IPS-15b (cell line): Measurements from ENCODE around the gene FGFR3.
A peak's percentile ranks its signal among the peaks of the same experiment; 100 is the strongest.

Experiments used
- H3K27me3 ChIP-seq: one replicate; pipeline ENCODE4 v1.6.1; 2013; ENCODE audit warnings: low read length; ENCODE audit not compliant: control insufficient read depth, insufficient read depth
- H3K36me3 ChIP-seq: one replicate; pipeline ENCODE4 v1.6.1; 2013; ENCODE audit warnings: low read length; ENCODE audit not compliant: control insufficient read depth, insufficient read depth
- H3K4me1 ChIP-seq: one replicate; pipeline ENCODE4 v1.6.1; 2013; ENCODE audit warnings: mild to moderate bottlenecking, low read length; ENCODE audit not compliant: control insufficient read depth, insufficient read depth
- H3K4me3 ChIP-seq: one replicate; pipeline ENCODE4 v1.5.1; 2013; ENCODE audit warnings: low read depth, low read length
- H3K9ac ChIP-seq: one replicate; pipeline ENCODE4 v1.6.1; 2013; ENCODE audit warnings: low read depth, mild to moderate bottlenecking, low read length
- H3K9me3 ChIP-seq: one replicate; pipeline ENCODE4 v1.6.1; 2013; ENCODE audit warnings: mild to moderate bottlenecking, low read length; ENCODE audit not compliant: control insufficient read depth, insufficient read depth

Gene FGFR3

GRCh38 chr4:1775731-1776500 lies 17.2 kb upstream of the FGFR3 start:
- H3K9ac ChIP-seq: no peak overlapping the region
- no peaks in the 10 kb centered on the region for H3K9me3 ChIP-seq
- no peak overlapping the region for H3K4me3 ChIP-seq
- no peaks in the 10 kb centered on the region for H3K36me3 ChIP-seq
- H3K4me1 ChIP-seq: peaks cover 8% of the 10 kb centered on the region
- H3K27me3 ChIP-seq: no peaks in the 10 kb centered on the region

- H3K9me3 ChIP-seq: no peaks in the 10 kb centered on the region
- no peaks in the 10 kb centered on the region for H3K27me3 ChIP-seq
- H3K9ac ChIP-seq: no peak overlapping the region
- H3K36me3 ChIP-seq: no peaks in the 10 kb centered on the region
- no peak overlapping the region for H3K4me3 ChIP-seq
- peaks cover 8% of the 10 kb centered on the region for H3K4me1 ChIP-seq
Observed at GRCh38 chr4:1776521-1777161, 16.5 kb upstream of the FGFR3 start.

- Histone ChIP-seq H3K36me3 (no peaks in the 10 kb centered on the region), H3K9ac (no peak overlapping the region), H3K4me3 (peak overlapping the region; percentile 1), H3K4me1 (peaks cover 8% of the 10 kb centered on the region), H3K9me3 (no peaks in the 10 kb centered on the region), H3K27me3 (no peaks in the 10 kb centered on the region)
Observed at GRCh38 chr4:1777822-1778641, 15.1 kb upstream of the FGFR3 start.

- Histone ChIP-seq H3K9me3 (no peaks in the 10 kb centered on the region), H3K27me3 (no peaks in the 10 kb centered on the region), H3K36me3 (no peaks in the 10 kb centered on the region), H3K4me3 (no peak overlapping the region), H3K9ac (no peak overlapping the region), H3K4me1 (peaks cover 8% of the 10 kb centered on the region)
Observed at GRCh38 chr4:1778642-1779392, 14.3 kb upstream of the FGFR3 start.

- no peaks in the 10 kb centered on the region for H3K27me3 ChIP-seq
- H3K36me3 ChIP-seq: no peaks in the 10 kb centered on the region
- no peaks in the 10 kb centered on the region for H3K9me3 ChIP-seq
- H3K9ac ChIP-seq: no peak overlapping the region
- no peak overlapping the region for H3K4me3 ChIP-seq
- H3K4me1 ChIP-seq: peaks cover 8% of the 10 kb centered on the region
Observed at GRCh38 chr4:1779588-1780382, 13.3 kb upstream of the FGFR3 start.

- H3K27me3 ChIP-seq: no peaks in the 10 kb centered on the region
- H3K9me3 ChIP-seq: no peaks in the 10 kb centered on the region
- no peak overlapping the region for H3K9ac ChIP-seq
- H3K4me3 ChIP-seq: no peak overlapping the region
- H3K36me3 ChIP-seq: no peaks in the 10 kb centered on the region
- H3K4me1 ChIP-seq: peaks cover 8% of the 10 kb centered on the region
Observed at GRCh38 chr4:1780435-1780834, 12.7 kb upstream of the FGFR3 start.

GRCh38 chr4:1783015-1783414 lies 10.1 kb upstream of the FGFR3 start:
- no peaks in the 10 kb centered on the region for H3K4me1 ChIP-seq
- H3K9ac ChIP-seq: no peak overlapping the region
- H3K36me3 ChIP-seq: no peaks in the 10 kb centered on the region
- no peak overlapping the region for H3K4me3 ChIP-seq
- no peaks in the 10 kb centered on the region for H3K9me3 ChIP-seq
- H3K27me3 ChIP-seq: no peaks in the 10 kb centered on the region

- Histone ChIP-seq H3K9ac (no peak overlapping the region), H3K4me1 (no peaks in the 10 kb centered on the region), H3K27me3 (no peaks in the 10 kb centered on the region), H3K4me3 (no peak overlapping the region), H3K36me3 (no peaks in the 10 kb centered on the region), H3K9me3 (no peaks in the 10 kb centered on the region)
Observed at GRCh38 chr4:1783970-1784369, 9.1 kb upstream of the FGFR3 start.

GRCh38 chr4:1784395-1784788 lies 8.7 kb upstream of the FGFR3 start:
- Histone ChIP-seq H3K4me3 (no peak overlapping the region), H3K4me1 (no peaks in the 10 kb centered on the region), H3K9ac (no peak overlapping the region), H3K27me3 (no peaks in the 10 kb centered on the region), H3K36me3 (no peaks in the 10 kb centered on the region), H3K9me3 (no peaks in the 10 kb centered on the region)

- Histone ChIP-seq H3K27me3 (peaks cover 2% of the 10 kb centered on the region), H3K9ac (no peak overlapping the region), H3K4me1 (no peaks in the 10 kb centered on the region), H3K4me3 (no peak overlapping the region), H3K36me3 (no peaks in the 10 kb centered on the region), H3K9me3 (no peaks in the 10 kb centered on the region)
Observed at GRCh38 chr4:1784789-1785591, 8.1 kb upstream of the FGFR3 start.
